Erythroblast (primary cell): ENCODE data around the gene UPK3BL2.
"Not testable (repeated sequence)": the region's sequence is repeated elsewhere in the genome, so short reads cannot be mapped to it uniquely, and the experiment has no call there.

Source experiments
- GATA1 ChIP-seq: IDR thresholded peaks from 2 replicates; pipeline ENCODE4 v1.6.1; 2011; ENCODE audit warnings: low read depth, mild to moderate bottlenecking, control low read depth, low read length, moderate library complexity
- POLR2A ChIP-seq: IDR thresholded peaks from 2 replicates; pipeline ENCODE4 v1.6.1; 2011; ENCODE audit warnings: mild to moderate bottlenecking, low read length

- TF ChIP-seq POLR2A, GATA1: not testable (repeated sequence)
Observed at GRCh38 chr7:102578486-102578885, 35.0 kb upstream of the UPK3BL2 start.
